ENCODE results near the gene GPRC5A. TPM values are rescaled to one million over a fixed set of nuclear protein-coding genes. Genes with fewer than 3 reads are reported as not detected.

GPRC5A gene
- total and polyA plus RNA-seq, 2 of the 8 experiments (the other 6 are each of a cell fraction or from before 2014, with no cell fraction given): 1.0 to 1.4 TPM

GRCh38 chr12:12885096-12885792 is 6.1 kb upstream of the GPRC5A start (continued):
- TF ChIP-seq ZNF274 (IDR thresholded peaks at IDR 0.05; ENCODE audit: borderline replicate concordance, extremely low read depth, low read length) (no peak), CHD1 (IDR thresholded peaks at IDR 0.05; ENCODE audit: low read depth, low read length) (no peak), ASH2L (IDR thresholded peaks at IDR 0.05; ENCODE audit: low read length) (peak; percentile 36), GTF2F1 (IDR thresholded peaks at IDR 0.05; ENCODE audit: borderline replicate concordance, low read depth, low read length) (no peak), GABPA (IDR thresholded peaks at IDR 0.05; ENCODE audit: borderline replicate concordance, insufficient read depth, low read length) (no peak), TCF12 (IDR thresholded peaks at IDR 0.05; ENCODE audit: low read depth, low read length) (no peak; the same call in 1 of the 2 replicates), PHF8 (conservative IDR thresholded peaks at IDR 0.05; ENCODE audit: low read depth, low read length) (no peak), YY1 (IDR thresholded peaks at IDR 0.05; ENCODE audit: low read depth, low read length) (no peak), TEAD4 (IDR thresholded peaks at IDR 0.05; ENCODE audit: low read depth, low read length) (peak; percentile 93), TAF1 (IDR thresholded peaks at IDR 0.05; ENCODE audit: low read depth, low read length) (no peak), SIRT6 (IDR thresholded peaks at IDR 0.05; ENCODE audit: low read length) (no peak), CTBP2 (IDR thresholded peaks at IDR 0.05; ENCODE audit: borderline replicate concordance, insufficient read depth, insufficient read length, low read length) (no peak), BACH1 (IDR thresholded peaks at IDR 0.05; ENCODE audit: low read length) (no peak)
- TF ChIP-seq, protein P1, sequence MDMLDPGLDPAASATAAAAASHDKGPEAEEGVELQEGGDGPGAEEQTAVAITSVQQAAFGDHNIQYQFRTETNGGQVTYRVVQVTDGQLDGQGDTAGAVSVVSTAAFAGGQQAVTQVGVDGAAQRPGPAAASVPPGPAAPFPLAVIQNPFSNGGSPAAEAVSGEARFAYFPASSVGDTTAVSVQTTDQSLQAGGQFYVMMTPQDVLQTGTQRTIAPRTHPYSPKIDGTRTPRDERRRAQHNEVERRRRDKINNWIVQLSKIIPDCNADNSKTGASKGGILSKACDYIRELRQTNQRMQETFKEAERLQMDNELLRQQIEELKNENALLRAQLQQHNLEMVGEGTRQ (IDR thresholded peaks at IDR 0.05; ENCODE audit: low read length): peak; percentile 55
